HG03520 (cell line): ENCODE results near the gene TAS1R3.
A peak's percentile ranks its signal among the peaks of the same experiment; 100 is the strongest.
"Not testable (repeated sequence)": the region's sequence is repeated elsewhere in the genome, so short reads cannot be mapped to it uniquely, and the experiment has no call there.

Experiments
- ATAC-seq: cut with Tn5 transposase; IDR thresholded peaks from one replicate; pipeline ENCODE4 v1.9.1; 2021; ENCODE audit warnings: mild to moderate bottlenecking, moderate library complexity; ENCODE audit not compliant: unreplicated experiment

TAS1R3 gene

GRCh38 chr1:1307923-1308755 lies 22.9 kb upstream of the TAS1R3 start, which contains the start of the genes ACAP3 and PUSL1:
ACAP3 (minus strand) TSS chr1:1307930; CDS start chr1:1307815, 115 bp downstream.
PUSL1 (plus strand) TSS chr1:1308597; CDS start chr1:1308644, 47 bp downstream.
- peak; percentile 49 for ATAC-seq

DNA sequence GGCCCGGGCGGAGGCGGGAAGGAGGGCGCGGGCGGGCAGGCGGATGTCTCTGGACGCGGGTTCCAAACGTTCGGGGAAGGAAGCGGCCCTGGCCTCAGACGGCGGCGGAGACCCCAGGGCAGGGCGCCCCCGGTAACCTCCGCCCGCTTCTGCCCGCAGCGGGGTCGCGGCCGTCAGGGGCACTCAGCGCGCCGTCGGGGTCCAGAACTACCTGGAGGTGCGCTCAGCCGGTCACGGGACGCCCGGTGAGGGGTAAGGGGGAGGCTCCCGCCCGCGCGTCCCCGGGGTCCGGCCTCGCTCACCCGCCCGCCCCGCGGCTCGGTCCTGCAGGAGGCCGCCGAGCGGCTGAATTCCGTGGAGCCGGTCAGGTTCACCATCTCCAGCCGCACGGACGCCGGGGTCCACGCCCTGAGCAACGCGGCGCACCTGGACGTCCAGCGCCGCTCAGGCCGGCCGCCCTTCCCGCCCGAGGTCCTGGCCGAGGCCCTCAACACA lies 22.3 kb upstream of the TAS1R3 start:
- ATAC-seq, result no peak

- no peak for ATAC-seq
Observed at GRCh38 chr1:1309251-1310108, 21.6 kb upstream of the TAS1R3 start.

- no peak for ATAC-seq
Observed at GRCh38 chr1:1310109-1310385, 21.0 kb upstream of the TAS1R3 start.

GRCh38 chr1:1310476-1311053 lies 20.5 kb upstream of the TAS1R3 start:
- no peak for ATAC-seq

DNA sequence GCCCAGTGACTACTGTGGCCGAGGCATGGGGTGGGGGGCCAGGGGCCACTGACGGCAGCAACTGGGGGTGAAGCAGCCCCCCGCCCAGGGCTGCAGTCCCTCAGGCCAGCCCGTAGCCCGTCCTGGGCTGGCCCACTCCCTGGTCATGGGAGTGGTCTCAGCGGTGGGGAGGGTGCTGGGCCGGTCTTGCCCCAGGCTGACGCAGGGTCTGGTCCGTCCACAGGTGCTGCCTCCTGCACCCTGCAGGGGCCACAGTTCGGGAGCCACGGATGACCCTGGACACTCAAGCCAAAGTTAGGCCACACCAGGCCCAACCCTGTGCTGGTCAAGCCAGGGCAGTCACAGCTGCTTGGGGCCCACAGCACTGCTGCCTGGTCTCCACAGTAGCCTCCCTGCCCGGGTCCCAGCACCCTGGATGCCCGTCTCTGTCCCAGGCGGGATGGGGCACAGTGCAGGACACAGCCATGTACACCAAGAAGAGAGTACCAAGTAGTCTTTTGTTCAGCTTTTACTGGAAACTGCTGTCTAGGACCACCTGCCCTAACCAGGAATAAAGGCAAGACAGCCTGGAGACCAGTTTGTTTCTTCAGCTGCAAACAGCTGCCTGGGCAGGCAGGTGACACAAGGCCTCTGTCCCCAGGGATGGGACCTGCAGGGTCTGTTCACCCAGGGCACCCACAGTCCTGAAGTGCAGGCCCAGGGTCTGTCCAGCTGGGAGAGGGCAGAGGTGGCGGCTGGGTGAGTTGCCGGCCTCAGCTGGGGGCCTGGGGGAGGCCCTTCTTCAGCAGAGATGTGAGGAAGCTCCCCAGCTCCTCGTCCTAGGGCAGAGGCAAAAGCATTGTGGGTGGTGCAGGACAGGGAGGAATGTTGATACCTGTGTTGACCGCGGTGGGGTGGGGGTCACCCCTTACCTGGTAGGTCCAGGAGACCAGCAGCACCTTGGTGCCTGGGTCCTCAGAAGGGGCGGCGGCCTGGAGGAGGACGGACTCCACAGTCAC lies 19.7 kb upstream of the TAS1R3 start:
- ATAC-seq, result no peak

DNA sequence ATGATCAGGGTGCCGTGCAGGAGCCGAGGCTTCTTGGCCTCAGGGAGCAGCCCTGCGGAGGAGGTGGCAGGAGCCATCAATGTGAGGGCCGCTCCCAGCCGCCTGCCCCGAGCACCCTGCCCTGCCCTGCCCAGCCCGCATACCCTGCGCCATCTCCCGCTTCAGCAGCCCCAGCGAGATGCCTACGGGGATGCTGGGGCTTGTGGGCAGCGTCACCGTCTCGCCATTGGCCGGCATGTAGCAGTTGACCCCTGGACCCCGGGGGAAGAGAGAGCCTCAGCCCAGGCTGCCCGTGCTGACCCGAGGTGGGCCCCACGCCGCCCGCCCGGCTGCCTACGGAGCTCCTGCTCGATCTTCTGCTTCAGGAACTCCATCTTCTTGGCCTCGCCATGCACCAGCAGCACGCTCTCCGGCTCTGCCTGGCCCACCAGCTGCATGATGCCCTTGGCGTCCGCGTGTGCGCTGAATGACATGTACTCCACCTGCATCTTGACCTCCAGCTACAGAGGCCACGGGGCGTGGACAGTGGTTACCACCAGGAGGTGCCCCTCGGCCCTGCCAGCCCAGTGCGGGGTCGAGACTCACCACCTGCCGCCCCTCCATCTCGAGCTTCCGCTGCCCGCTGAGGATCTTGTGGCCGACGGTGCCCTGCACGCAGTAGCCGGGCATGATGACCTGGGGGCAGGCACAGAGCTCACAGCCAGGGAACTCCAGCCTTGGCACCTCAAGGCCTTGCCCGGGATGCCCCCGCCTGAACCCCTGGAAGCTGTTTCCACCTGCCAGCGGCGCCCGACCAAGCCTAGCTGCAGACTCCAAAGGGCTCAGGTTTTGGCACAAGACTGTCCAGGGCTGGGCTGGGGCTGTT lies 18.4 kb upstream of the TAS1R3 start:
- no peak for ATAC-seq

- no peak for ATAC-seq
Observed at GRCh38 chr1:1313500-1314236, 17.4 kb upstream of the TAS1R3 start.

DNA sequence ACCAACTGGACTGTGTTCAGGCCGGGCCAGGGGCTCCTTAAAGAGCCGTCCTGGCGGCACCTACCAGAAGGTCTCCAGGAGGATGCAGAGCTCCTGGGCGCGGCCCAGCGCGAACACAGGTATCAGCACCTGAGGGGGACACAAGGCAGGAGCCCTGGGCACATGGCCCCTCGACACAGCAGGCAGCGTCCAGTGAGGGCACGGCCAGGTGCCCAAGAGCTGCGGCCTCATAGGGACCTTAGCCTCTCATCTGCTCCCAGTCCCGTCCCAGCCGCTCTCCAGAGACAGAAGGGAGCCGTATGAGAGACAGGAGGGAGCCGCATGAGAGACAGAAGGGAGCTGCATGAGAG lies 16.9 kb upstream of the TAS1R3 start:
- ATAC-seq, result no peak

DNA sequence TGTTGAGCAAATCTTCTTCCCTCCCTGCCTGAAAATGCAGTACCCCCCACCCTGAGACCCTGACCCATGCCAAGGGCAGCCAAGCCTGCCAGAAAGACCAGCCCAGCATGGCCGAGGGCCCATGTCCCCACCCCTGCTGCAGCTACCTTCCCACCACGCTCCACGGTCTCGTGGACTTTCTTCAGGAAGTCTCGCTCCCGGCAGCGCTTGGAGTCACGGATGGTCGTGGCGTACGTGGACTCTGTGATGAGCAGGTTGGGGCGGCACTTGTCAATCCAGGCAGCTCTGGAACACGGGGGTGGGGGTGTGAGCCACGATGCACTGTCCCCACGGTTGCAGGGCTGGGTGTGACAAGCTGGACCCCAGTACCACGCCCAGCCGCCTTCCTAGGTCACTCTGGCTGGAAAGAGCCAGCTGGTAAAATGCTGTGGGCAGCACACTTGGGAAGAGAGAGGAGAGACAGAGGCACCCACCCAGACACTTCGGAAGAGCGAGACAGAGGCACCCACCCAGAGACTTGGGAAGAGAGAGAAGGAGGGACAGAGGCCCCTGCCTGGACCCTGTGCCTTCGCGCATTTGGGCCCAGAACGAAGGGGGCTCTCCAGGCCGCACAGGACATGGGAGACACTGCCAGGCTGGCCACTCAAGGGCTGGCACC lies 16.3 kb upstream of the TAS1R3 start:
- ATAC-seq, result no peak

GRCh38 chr1:1315435-1315954 lies 15.6 kb upstream of the TAS1R3 start:
- no peak for ATAC-seq

- not testable (repeated sequence) for ATAC-seq
Observed at GRCh38 chr1:1316199-1316598, 14.9 kb upstream of the TAS1R3 start.

DNA sequence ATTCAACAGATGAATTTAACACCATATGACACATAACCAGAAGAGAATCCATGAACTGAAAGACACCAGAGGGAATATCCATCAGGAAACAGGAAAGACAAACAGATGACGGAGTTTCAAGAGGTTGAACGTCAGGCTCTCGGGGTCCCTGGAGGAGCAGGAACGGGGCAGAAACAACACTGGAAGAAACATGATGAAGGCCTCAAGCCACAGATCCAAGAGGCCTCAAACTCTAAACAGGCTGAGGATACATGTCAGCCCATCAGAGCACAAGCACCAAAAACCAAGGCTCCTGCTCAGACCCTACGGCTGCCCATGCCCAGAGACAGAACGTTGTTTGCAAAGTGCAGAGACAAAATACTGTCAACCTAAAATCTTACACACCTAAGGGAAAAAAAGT lies 13.7 kb upstream of the TAS1R3 start:
- ATAC-seq, result no peak

GRCh38 chr1:1318131-1318652 lies 12.9 kb upstream of the TAS1R3 start:
- no peak for ATAC-seq

DNA sequence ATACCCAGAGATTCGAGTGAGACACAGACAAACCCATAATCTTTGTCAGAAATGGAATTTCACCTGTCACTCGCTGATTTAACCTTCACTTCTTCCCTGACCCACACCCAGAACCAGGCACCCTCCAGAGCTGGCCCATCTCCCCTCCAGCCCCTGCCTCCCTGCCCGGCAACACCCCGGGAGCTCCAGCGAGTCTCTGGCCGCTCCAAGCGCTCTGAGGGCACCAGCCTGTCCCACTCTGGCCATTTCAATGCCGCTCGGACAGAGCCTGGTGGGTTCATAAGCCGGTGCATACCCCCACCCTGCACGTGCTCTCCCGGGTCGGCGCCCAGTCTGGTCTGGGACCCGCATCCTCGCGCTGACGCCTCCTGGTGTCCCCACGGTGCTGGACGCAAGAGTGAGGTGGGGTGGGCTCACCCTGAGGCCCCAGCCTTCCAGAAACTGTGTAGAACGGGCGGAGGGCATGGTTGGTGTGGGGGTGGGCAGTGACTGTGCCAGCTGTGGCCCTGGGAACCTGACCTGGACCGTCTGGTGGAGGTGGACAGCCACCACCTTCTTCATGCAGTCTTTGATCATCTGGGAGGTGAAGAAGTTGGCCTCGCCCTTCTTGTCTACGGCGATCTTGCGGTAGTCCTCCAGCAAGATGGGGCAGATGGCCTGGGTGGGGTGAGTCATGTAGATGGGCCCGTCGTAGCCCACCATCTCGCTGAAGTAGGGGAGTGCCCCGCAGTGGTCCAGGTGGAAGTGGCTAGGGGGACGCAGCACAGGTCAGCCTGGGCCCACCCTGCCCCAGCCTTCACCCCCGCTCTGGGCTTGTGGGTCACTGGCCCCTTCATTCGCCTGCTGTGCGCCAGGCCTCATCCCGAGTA lies 12.1 kb upstream of the TAS1R3 start:
- no peak for ATAC-seq

- ATAC-seq, result no peak
Observed at GRCh38 chr1:1319646-1319941, 11.5 kb upstream of the TAS1R3 start.
